ENCODE data around the gene RBFA.

- no peak for TF ChIP-seq POLR2A (IDR thresholded peaks at IDR 0.05; ENCODE audit: low read length)
- no peak for TF ChIP-seq GATA1 (IDR thresholded peaks at IDR 0.05; ENCODE audit: low read depth, low read length)
These were observed 47.5 kb upstream of the RBFA start for GRCh38 chr18:79986726-79987125.

Data from erythroblast (primary cell).